GM12873 (cell line): ENCODE data around the gene USP31.

Experiments
- CTCF ChIP-seq: IDR thresholded peaks from 2 replicates; pipeline ENCODE4 v1.5.1; 2012; ENCODE audit warnings: low read depth, mild to moderate bottlenecking, moderate library complexity, low read length, control low read depth; ENCODE audit not compliant: insufficient read depth; ENCODE audit errors: missing control alignments

The USP31 gene

GRCh38 chr16:23172994-23173393 lies 23.7 kb upstream of the USP31 start:
- TF ChIP-seq CTCF: no peak

DNA sequence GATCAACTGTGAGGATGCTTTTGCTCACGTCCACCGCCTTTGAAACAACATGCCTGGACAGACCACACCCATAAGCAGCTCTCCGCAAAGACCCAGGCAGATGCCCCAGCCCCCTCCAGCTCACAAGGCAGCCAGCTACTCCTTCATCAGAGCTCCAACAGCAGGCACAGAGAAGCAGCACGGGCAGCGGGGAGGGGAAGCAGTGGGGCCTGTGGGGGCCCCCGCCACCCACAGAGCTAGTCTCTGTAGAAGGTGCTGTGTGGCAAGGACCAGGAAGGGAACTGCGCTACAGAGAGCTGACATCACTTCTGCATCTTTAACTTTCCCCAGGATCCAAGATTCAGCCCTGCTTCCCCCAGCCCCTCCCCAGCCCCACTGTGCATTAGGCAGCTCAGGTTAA lies 23.3 kb upstream of the USP31 start:
- no peak for TF ChIP-seq CTCF

DNA sequence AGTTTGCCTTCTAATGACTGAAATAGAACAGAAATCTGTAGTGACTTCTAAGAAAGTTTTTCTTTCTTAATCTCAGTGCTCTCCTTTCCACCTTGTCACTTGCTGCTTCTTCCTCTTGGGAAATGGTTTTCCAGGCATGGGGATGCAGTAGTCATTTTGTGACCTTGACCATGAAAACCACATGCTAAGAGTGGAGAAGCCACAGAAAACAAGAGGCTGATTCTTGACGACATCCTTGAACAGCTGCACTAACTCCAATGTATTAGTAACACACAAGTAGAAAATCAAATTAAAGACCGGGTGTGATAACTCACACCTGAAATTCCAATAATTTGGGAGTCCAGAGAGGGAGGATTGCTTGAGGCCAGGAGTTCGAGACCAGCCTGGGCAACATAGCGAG lies 15.5 kb upstream of the USP31 start:
- no peak for TF ChIP-seq CTCF

DNA sequence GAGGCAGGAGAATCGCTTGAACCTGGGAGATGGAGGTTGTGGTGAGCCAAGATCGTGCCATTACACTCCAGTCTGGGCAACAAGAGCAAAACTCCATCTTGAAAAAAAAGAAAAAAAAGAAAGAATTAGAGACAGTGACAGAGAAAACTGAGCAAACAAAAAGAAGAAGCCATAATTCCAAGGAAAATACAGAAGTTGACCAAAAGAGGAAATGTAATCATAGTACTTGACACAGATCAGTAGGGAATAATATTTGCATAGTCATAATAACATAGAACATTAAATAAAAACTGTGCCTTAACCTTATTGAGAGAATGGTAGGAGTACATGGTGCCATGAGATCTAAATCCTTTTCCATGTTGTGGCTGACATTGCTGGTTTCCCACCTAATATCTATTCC lies 14.7 kb upstream of the USP31 start:
- no peak for TF ChIP-seq CTCF

DNA sequence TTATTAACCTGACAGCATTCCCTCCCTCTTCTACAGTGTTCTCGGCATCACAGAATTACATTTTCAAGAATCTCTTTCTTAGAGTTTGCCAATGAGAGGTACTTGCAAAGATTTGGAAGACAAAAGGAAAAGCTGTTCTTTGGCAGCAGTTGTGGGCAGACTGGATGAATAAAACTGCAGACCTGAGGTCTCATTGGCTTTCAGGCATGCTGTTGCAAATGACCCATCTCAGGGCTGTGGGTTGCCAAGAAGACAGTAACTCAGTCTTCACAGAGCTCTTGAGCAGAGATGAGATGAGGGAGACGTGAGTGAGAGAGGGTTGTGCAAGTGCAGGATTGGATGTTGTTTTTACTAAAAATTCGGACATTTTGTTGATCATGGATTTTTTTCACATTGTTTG lies 11.3 kb upstream of the USP31 start:
- TF ChIP-seq CTCF: no peak

- no peak for TF ChIP-seq CTCF
These were observed 10.8 kb upstream of the USP31 start for GRCh38 chr16:23160082-23160481.

GRCh38 chr16:23158114-23158513 lies 8.9 kb upstream of the USP31 start:
- TF ChIP-seq CTCF: no peak

DNA sequence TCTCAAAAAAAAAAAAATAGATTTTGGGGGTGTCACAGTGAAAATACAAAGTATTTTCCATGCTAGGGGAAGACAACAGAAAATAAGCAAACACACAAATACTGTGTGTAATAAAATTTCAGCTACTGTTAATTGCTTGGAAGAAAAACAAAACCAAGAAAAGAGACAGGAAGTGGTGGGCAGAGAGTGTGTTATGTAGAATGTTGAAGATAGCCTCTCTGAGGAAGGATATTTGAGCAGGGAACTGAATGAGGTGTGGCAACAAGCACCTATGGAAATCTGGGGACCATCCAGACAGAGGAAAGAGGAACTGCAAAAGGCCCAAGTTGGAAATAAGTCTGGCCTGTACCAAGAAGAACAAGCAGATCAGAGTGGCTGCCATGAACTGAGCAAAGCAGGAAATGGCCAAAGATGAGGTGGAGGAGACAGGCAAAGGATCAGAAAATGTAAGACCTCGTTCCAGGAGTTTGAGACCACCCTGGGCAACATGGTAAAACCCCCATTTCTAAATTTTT lies 7.8 kb upstream of the USP31 start:
- TF ChIP-seq CTCF: no peak
